HG03103 (cell line): ENCODE measurements around the gene CREB3L1.

Source experiments
- ATAC-seq: cut with Tn5 transposase; IDR thresholded peaks from one replicate; pipeline ENCODE4 v1.9.1; 2021; ENCODE audit warnings: low read depth; ENCODE audit not compliant: unreplicated experiment

The CREB3L1 gene

GRCh38 chr11:46277622-46278386 is at the start of gene CREB3L1:
Gene CREB3L1 (plus strand): TSS chr11:46277662. CDS start chr11:46278112, 450 bp downstream.
- no peak for ATAC-seq

- ATAC-seq, result no peak
Observed at GRCh38 chr11:46229230-46229629, 48.2 kb upstream of the CREB3L1 start.

GRCh38 chr11:46234311-46234710 is 43.2 kb upstream of the CREB3L1 start:
- no peak for ATAC-seq

GRCh38 chr11:46235777-46236688 is 41.4 kb upstream of the CREB3L1 start:
- no peak for ATAC-seq

GRCh38 chr11:46236918-46237247 is 40.6 kb upstream of the CREB3L1 start:
- ATAC-seq, result no peak

GRCh38 chr11:46237248-46238077 is 40.0 kb upstream of the CREB3L1 start:
- no peak for ATAC-seq

GRCh38 chr11:46238078-46238966 is 39.1 kb upstream of the CREB3L1 start:
- ATAC-seq, result no peak

GRCh38 chr11:46238967-46239800 is 38.3 kb upstream of the CREB3L1 start:
- peak; percentile 64 for ATAC-seq

- no peak for ATAC-seq
Observed at GRCh38 chr11:46239801-46240061, 37.7 kb upstream of the CREB3L1 start.

- no peak for ATAC-seq
Observed at GRCh38 chr11:46240371-46240770, 37.1 kb upstream of the CREB3L1 start.

GRCh38 chr11:46240861-46241260 is 36.6 kb upstream of the CREB3L1 start:
- ATAC-seq, result no peak

GRCh38 chr11:46242041-46242951 is 35.2 kb upstream of the CREB3L1 start:
- ATAC-seq, result no peak

GRCh38 chr11:46242952-46243795 is 34.3 kb upstream of the CREB3L1 start:
- ATAC-seq, result peak; percentile 52

GRCh38 chr11:46243796-46244109 is 33.7 kb upstream of the CREB3L1 start:
- no peak for ATAC-seq

GRCh38 chr11:46246521-46246920 is 30.9 kb upstream of the CREB3L1 start:
- ATAC-seq, result no peak

- no peak for ATAC-seq
Observed at GRCh38 chr11:46247090-46247489, 30.4 kb upstream of the CREB3L1 start.

- ATAC-seq, result no peak
Observed at GRCh38 chr11:46247659-46248058, 29.8 kb upstream of the CREB3L1 start.
